Measurements from ENCODE around the gene ECM2. TPM values are rescaled to one million over a fixed set of nuclear protein-coding genes. Genes with fewer than 3 reads are reported as not detected.
A peak's percentile ranks its signal among the peaks of the same experiment; 100 is the strongest.

ECM2 gene
- total and polyA plus RNA-seq, 2 experiments from 2014 or later = 4.0 to 20.8 TPM

- Histone ChIP-seq H3K9me3 (ENCODE audit: low read depth) (no peaks in the 10 kb centered on the region), H3K4me1 (ENCODE audit: insufficient read depth) (peaks cover 3% of the 10 kb centered on the region), H3K27me3 (no peaks in the 10 kb centered on the region), H2AFZ (no peak overlapping the region), H3K79me2 (no peaks in the 10 kb centered on the region), H3K4me2 (no peak overlapping the region), H3K9me2 (replicated peaks; ENCODE audit: insufficient read depth) (no peaks in the 10 kb centered on the region), H3K27ac (no peak overlapping the region), H4K20me1 (ENCODE audit: insufficient read depth, poor library complexity, severe bottlenecking) (no peaks in the 10 kb centered on the region), H3K36me3 (replicated peaks; ENCODE audit: insufficient read depth, low read depth) (no peaks in the 10 kb centered on the region), H3K4me3 (no peak overlapping the region)
- TF ChIP-seq EZH2 (IDR thresholded peaks at IDR 0.05; ENCODE audit: borderline replicate concordance) (no peak), CTCF (IDR thresholded peaks at IDR 0.05; ENCODE audit: poor library complexity) (no peak), EZH2phosphoT487 (IDR thresholded peaks at IDR 0.05; ENCODE audit: low read depth, severe bottlenecking, unreplicated experiment) (no peak)
- WGBS (ENCODE audit: low lambda C conversion rate, missing lambda C conversion rate) = 83% methylated on average over 5 of the region's 5 CpGs
- DNase-seq (ENCODE audit: low spot score) = no peak
These were observed 10.5 kb downstream of the ECM2 start for GRCh38 chr9:92525306-92525705.

- H3K4me3 ChIP-seq = no peak overlapping the region
- H3K4me2 ChIP-seq = no peak overlapping the region
- 88% methylated on average over 1 of the region's 1 CpG for WGBS (ENCODE audit: low lambda C conversion rate, missing lambda C conversion rate)
- TF ChIP-seq EZH2 (IDR thresholded peaks at IDR 0.05; ENCODE audit: borderline replicate concordance) (no peak), EZH2phosphoT487 (IDR thresholded peaks at IDR 0.05; ENCODE audit: low read depth, severe bottlenecking, unreplicated experiment) (no peak)
- H3K36me3 ChIP-seq (replicated peaks; ENCODE audit: insufficient read depth, low read depth) = no peaks in the 10 kb centered on the region
- H3K9me3 ChIP-seq (ENCODE audit: low read depth) = no peaks in the 10 kb centered on the region
- no peak overlapping the region for H3K27ac ChIP-seq
- peaks cover 3% of the 10 kb centered on the region for H3K4me1 ChIP-seq (ENCODE audit: insufficient read depth)
- H4K20me1 ChIP-seq (ENCODE audit: insufficient read depth, poor library complexity, severe bottlenecking) = no peaks in the 10 kb centered on the region
- H3K9me2 ChIP-seq (replicated peaks; ENCODE audit: insufficient read depth) = no peaks in the 10 kb centered on the region
- DNase-seq (ENCODE audit: low spot score) = no peak
- H2AFZ ChIP-seq = no peak overlapping the region
- H3K27me3 ChIP-seq = no peaks in the 10 kb centered on the region
- H3K79me2 ChIP-seq = no peaks in the 10 kb centered on the region
These were observed 10.9 kb downstream of the ECM2 start for GRCh38 chr9:92524881-92525280.

GRCh38 chr9:92522983-92523970 is 12.5 kb downstream of the ECM2 start:
- H3K36me3 ChIP-seq (replicated peaks; ENCODE audit: insufficient read depth, low read depth) = no peaks in the 10 kb centered on the region
- peaks cover 3% of the 10 kb centered on the region for H3K4me1 ChIP-seq (ENCODE audit: insufficient read depth)
- TF ChIP-seq EZH2phosphoT487 (IDR thresholded peaks at IDR 0.05; ENCODE audit: low read depth, severe bottlenecking, unreplicated experiment) (no peak), EZH2 (IDR thresholded peaks at IDR 0.05; ENCODE audit: borderline replicate concordance) (no peak), CTCF (IDR thresholded peaks at IDR 0.05; ENCODE audit: poor library complexity) (no peak)
- H3K27me3 ChIP-seq = no peaks in the 10 kb centered on the region
- no peaks in the 10 kb centered on the region for H3K79me2 ChIP-seq
- no peaks in the 10 kb centered on the region for H4K20me1 ChIP-seq (ENCODE audit: insufficient read depth, poor library complexity, severe bottlenecking)
- H3K4me3 ChIP-seq = no peak overlapping the region
- peak overlapping the region; percentile 20 for H3K27ac ChIP-seq
- no peak overlapping the region for H2AFZ ChIP-seq
- no peak for DNase-seq (ENCODE audit: low spot score)
- H3K9me2 ChIP-seq (replicated peaks; ENCODE audit: insufficient read depth) = no peaks in the 10 kb centered on the region
- no peaks in the 10 kb centered on the region for H3K9me3 ChIP-seq (ENCODE audit: low read depth)
- H3K4me2 ChIP-seq = peak overlapping the region; percentile 52
- 65% methylated on average over 10 of the region's 10 CpGs for WGBS (ENCODE audit: low lambda C conversion rate, missing lambda C conversion rate)

- Histone ChIP-seq H3K36me3 (replicated peaks; ENCODE audit: insufficient read depth, low read depth) (no peaks in the 10 kb centered on the region), H3K9me3 (ENCODE audit: low read depth) (no peaks in the 10 kb centered on the region), H3K4me1 (ENCODE audit: insufficient read depth) (peaks cover 11% of the 10 kb centered on the region), H3K4me2 (no peak overlapping the region), H3K27ac (no peak overlapping the region), H4K20me1 (ENCODE audit: insufficient read depth, poor library complexity, severe bottlenecking) (no peaks in the 10 kb centered on the region), H2AFZ (no peak overlapping the region), H3K9me2 (replicated peaks; ENCODE audit: insufficient read depth) (no peaks in the 10 kb centered on the region), H3K27me3 (no peaks in the 10 kb centered on the region), H3K79me2 (no peaks in the 10 kb centered on the region), H3K4me3 (no peak overlapping the region)
- DNase-seq (ENCODE audit: low spot score) = no peak
- 96% methylated on average over 2 of the region's 2 CpGs for WGBS (ENCODE audit: low lambda C conversion rate, missing lambda C conversion rate)
- no peak for TF ChIP-seq EZH2 (IDR thresholded peaks at IDR 0.05; ENCODE audit: borderline replicate concordance)
- TF ChIP-seq CTCF (IDR thresholded peaks at IDR 0.05; ENCODE audit: poor library complexity) = no peak
- TF ChIP-seq EZH2phosphoT487 (IDR thresholded peaks at IDR 0.05; ENCODE audit: low read depth, severe bottlenecking, unreplicated experiment) = no peak
These were observed 15.0 kb downstream of the ECM2 start for GRCh38 chr9:92520837-92521236.
